ENCODE measurements around the gene ADGRB2.

The ADGRB2 gene

DNA sequence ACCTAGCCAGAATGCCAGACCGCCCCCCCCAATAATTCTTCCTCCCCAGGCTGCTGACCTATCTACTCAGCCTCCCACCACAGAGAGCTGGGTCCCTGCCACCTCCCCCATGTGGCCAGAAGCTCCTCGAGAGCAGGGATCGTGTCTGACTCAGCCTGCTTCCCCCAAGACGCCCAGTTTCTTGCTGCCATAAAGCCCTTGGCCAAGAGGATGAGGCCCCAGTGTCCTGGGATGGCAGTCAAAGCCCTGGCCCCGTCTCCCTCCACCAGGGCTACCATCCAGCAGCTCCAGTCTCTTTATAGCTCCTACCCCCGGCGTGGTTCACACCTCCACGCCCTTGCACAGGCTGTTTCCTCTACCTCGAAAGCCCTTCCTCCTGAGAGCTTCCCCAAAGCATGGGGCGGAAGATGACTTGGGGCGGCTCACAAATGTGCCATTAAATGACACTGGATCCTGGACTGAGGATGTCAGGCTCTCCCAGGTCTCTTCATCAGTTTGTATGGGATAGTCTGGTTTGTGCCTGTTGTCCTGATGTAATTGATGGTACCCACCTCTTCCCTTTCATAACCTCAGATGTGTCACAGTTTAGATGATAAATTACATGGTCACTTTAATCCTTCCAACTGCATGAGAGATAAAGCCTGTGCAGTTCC lies 13.2 kb downstream of the ADGRB2 start:
- no peak overlapping the region for H3K4me2 ChIP-seq (ENCODE audit: low read depth, low read length, poor library complexity, severe bottlenecking)

DNA sequence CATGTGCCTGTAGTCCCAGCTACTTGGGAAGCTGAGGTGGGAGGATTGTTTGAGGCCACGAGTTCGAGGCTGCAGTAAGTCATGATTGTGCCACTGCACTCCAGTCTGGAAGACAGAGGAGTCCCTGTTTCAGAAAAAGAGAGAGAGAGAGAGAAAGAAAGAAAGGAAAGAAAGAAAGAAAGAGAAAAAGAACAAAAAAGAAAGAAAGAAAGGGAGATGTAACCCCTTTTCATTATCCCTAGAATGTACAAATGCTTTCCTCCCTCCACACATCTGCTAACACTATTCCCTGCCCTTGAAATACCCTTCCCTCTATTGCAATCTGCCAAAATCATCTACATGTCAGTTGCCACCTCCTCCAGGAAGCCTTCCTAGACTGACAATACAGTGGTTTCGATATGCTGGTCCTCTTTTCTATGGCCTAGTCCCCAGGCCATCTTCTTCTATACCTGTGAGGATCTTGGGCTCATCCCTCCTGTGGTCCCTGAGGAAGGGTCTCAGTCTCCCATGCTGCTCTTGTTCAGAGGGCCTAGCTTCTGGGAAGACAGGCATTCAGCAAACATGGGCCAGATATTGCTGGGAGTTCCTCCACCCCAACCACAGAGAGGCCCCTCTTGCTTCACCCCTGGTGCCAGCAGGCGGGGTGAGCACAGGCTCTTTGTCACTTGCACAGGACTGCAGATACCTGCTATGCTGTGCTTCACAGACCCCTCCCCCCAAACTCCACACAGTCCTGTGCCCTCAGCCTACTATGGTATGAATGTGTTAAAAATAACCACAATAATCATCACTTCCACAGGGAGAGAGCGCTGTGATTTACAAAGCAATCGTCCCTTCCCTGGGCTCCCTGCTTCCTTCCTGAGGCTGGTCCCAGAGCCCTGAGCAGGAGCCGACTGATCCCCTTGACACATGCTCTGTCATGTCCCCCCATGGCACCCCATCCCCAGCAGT lies 14.1 kb downstream of the ADGRB2 start:
- Histone ChIP-seq H3K4me2 (ENCODE audit: low read depth, low read length, poor library complexity, severe bottlenecking) (no peak overlapping the region), H3K36me3 (ENCODE audit: low read length) (no peaks in the 10 kb centered on the region), H3K9me3 (ENCODE audit: insufficient read depth, low read length) (no peaks in the 10 kb centered on the region), H3K27me3 (ENCODE audit: low read length) (no peaks in the 10 kb centered on the region), H3K4me3 (ENCODE audit: insufficient read depth, low read length, poor library complexity, severe bottlenecking) (no peak overlapping the region), H2AFZ (ENCODE audit: low read depth, low read length, severe bottlenecking) (no peak overlapping the region), H3K9ac (ENCODE audit: low read length) (no peak overlapping the region), H4K20me1 (ENCODE audit: low read depth, low read length) (peaks cover 5% of the 10 kb centered on the region; the same call in 1 of the 2 replicates), H3K27ac (ENCODE audit: low read depth, low read length) (no peak overlapping the region), H3K9me2 (replicated peaks; ENCODE audit: insufficient read depth, low read length) (no peaks in the 10 kb centered on the region), H3F3A (ENCODE audit: insufficient read depth) (peaks cover 3% of the 10 kb centered on the region; the same call in 1 of the 2 replicates), H3K79me2 (ENCODE audit: insufficient read depth, low read length) (no peaks in the 10 kb centered on the region)
- TF ChIP-seq, protein P1, sequence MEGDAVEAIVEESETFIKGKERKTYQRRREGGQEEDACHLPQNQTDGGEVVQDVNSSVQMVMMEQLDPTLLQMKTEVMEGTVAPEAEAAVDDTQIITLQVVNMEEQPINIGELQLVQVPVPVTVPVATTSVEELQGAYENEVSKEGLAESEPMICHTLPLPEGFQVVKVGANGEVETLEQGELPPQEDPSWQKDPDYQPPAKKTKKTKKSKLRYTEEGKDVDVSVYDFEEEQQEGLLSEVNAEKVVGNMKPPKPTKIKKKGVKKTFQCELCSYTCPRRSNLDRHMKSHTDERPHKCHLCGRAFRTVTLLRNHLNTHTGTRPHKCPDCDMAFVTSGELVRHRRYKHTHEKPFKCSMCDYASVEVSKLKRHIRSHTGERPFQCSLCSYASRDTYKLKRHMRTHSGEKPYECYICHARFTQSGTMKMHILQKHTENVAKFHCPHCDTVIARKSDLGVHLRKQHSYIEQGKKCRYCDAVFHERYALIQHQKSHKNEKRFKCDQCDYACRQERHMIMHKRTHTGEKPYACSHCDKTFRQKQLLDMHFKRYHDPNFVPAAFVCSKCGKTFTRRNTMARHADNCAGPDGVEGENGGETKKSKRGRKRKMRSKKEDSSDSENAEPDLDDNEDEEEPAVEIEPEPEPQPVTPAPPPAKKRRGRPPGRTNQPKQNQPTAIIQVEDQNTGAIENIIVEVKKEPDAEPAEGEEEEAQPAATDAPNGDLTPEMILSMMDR (IDR thresholded peaks at IDR 0.05; ENCODE audit: insufficient read depth, low read length, poor library complexity, severe bottlenecking) = no peak
- TF ChIP-seq EZH2phosphoT487 (conservative IDR thresholded peaks at IDR 0.05; ENCODE audit: low read length) = no peak

More for the DNA sequence above, 13.2 kb downstream of the ADGRB2 start:
- H4K20me1 ChIP-seq (ENCODE audit: low read depth, low read length) = peaks cover 5% of the 10 kb centered on the region; the same call in 1 of the 2 replicates
- H2AFZ ChIP-seq (ENCODE audit: low read depth, low read length, severe bottlenecking) = no peak overlapping the region
- no peaks in the 10 kb centered on the region for H3K36me3 ChIP-seq (ENCODE audit: low read length)
- H3K27me3 ChIP-seq (ENCODE audit: low read length) = no peaks in the 10 kb centered on the region
- no peaks in the 10 kb centered on the region for H3F3A ChIP-seq (ENCODE audit: insufficient read depth)
- no peak overlapping the region for H3K9ac ChIP-seq (ENCODE audit: low read length)
- H3K9me2 ChIP-seq (replicated peaks; ENCODE audit: insufficient read depth, low read length) = no peaks in the 10 kb centered on the region
- no peak for TF ChIP-seq EZH2phosphoT487 (conservative IDR thresholded peaks at IDR 0.05; ENCODE audit: low read length)
- TF ChIP-seq, protein P1 (IDR thresholded peaks at IDR 0.05; ENCODE audit: insufficient read depth, low read length, poor library complexity, severe bottlenecking) = no peak
- no peaks in the 10 kb centered on the region for H3K9me3 ChIP-seq (ENCODE audit: insufficient read depth, low read length)
- no peaks in the 10 kb centered on the region for H3K79me2 ChIP-seq (ENCODE audit: insufficient read depth, low read length)
- no peak overlapping the region for H3K27ac ChIP-seq (ENCODE audit: low read depth, low read length)
- H3K4me3 ChIP-seq (ENCODE audit: insufficient read depth, low read length, poor library complexity, severe bottlenecking) = no peak overlapping the region

DNA sequence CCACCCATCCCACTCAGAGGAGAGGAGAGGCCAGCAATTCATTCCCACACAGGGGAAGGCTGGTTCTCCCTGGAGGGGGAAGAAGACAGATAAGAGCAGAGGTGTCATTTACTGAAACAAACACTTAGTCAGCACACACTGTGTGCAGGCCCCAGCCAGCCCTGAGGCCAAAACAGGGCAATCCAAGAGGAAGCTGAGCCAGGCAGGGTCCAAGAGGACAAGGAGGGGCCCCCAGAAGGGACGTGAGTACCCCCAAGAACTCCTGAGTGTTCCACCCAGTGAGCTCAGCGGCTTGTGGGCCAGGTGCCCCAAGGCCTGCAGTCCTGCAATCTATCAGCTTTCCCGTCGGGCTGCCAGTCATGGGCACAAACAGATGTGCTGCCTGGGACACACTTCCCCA lies 15.8 kb downstream of the ADGRB2 start:
- Histone ChIP-seq H3K79me2 (ENCODE audit: insufficient read depth, low read length) (no peaks in the 10 kb centered on the region), H4K20me1 (ENCODE audit: low read depth, low read length) (peaks cover 5% of the 10 kb centered on the region; the same call in 1 of the 2 replicates), H3K27ac (ENCODE audit: low read depth, low read length) (no peak overlapping the region), H3K9me3 (ENCODE audit: insufficient read depth, low read length) (no peaks in the 10 kb centered on the region), H2AFZ (ENCODE audit: low read depth, low read length, severe bottlenecking) (no peak overlapping the region), H3K4me3 (ENCODE audit: insufficient read depth, low read length, poor library complexity, severe bottlenecking) (no peak overlapping the region), H3F3A (ENCODE audit: insufficient read depth) (peaks cover 8% of the 10 kb centered on the region), H3K36me3 (ENCODE audit: low read length) (no peaks in the 10 kb centered on the region), H3K27me3 (ENCODE audit: low read length) (no peaks in the 10 kb centered on the region), H3K9ac (ENCODE audit: low read length) (no peak overlapping the region), H3K9me2 (replicated peaks; ENCODE audit: insufficient read depth, low read length) (no peaks in the 10 kb centered on the region), H3K4me2 (ENCODE audit: low read depth, low read length, poor library complexity, severe bottlenecking) (no peak overlapping the region)
- TF ChIP-seq EZH2phosphoT487 (conservative IDR thresholded peaks at IDR 0.05; ENCODE audit: low read length) = no peak
- TF ChIP-seq, protein P1 (IDR thresholded peaks at IDR 0.05; ENCODE audit: insufficient read depth, low read length, poor library complexity, severe bottlenecking) = no peak
